PC-3 (cell line): ENCODE measurements around the gene TTC29. TPM values are rescaled to one million over a fixed set of nuclear protein-coding genes. Genes with fewer than 3 reads are reported as not detected.

Experiments
- ATAC-seq: fragments of 200-7000 bp; cut with Tn5 transposase; 2 replicates; pipeline ENCODE4 v1.9.1; 2020; ENCODE audit warnings: mild to moderate bottlenecking, moderate library complexity
- BruUV-seq: library from RNA; stranded (reverse); fragments of 400-500 nt; replicated peaks from 2 replicates; lab custom pipeline; 2021; lab: Mats Ljungman, UMichigan
- CTCF ChIA-PET: fragments of 300-600 bp; sonication (Branson Sonifier 250); formaldehyde crosslinking; loops from one replicate; lab custom pipeline; 2022; ENCODE audit warnings: antibody characterized with exemption; lab: Charles Lee
- POLR2A ChIA-PET: fragments of 300-600 bp; sonication (Branson Sonifier 250); formaldehyde crosslinking; loops from one replicate; lab custom pipeline; 2022; ENCODE audit warnings: antibody characterized with exemption; ENCODE audit not compliant: unreplicated experiment; lab: Charles Lee
- DNase-seq: peaks from one replicate; pipeline ENCODE4 v3.0.0-alpha.2; 2015
- H2AFZ ChIP-seq: fragments of 300-600 bp; sonication (generic); 2 replicates; pipeline ENCODE4 v1.6.0; 2016; ENCODE audit warnings: antibody characterized with exemption, low read length
- H3F3A ChIP-seq: fragments of 300-600 bp; sonication (generic); one replicate; pipeline ENCODE4 v1.6.0; 2017; ENCODE audit warnings: antibody characterized with exemption, low read length, control low read depth, mild to moderate bottlenecking; ENCODE audit not compliant: unreplicated experiment
- H3K27ac ChIP-seq: fragments of 300-600 bp; sonication (generic); 2 replicates; pipeline ENCODE4 v1.5.1; 2016; ENCODE audit warnings: mild to moderate bottlenecking, low read length
- H3K27me3 ChIP-seq: fragments of 300-600 bp; sonication (generic); 2 replicates; pipeline ENCODE4 v1.6.1; 2016; ENCODE audit warnings: low read length, mixed read lengths
- H3K36me3 ChIP-seq: fragments of 300-600 bp; sonication (generic); 2 replicates; pipeline ENCODE4 v1.6.1; 2016; ENCODE audit warnings: low read depth, mixed run types, low read length, mixed read lengths
- H3K4me1 ChIP-seq: fragments of 300-600 bp; sonication (generic); 2 replicates; pipeline ENCODE4 v1.5.1; 2016; ENCODE audit warnings: low read length; ENCODE audit not compliant: insufficient read depth
- H3K4me2 ChIP-seq: fragments of 300-600 bp; sonication (generic); 2 replicates; pipeline ENCODE4 v1.6.0; 2016; ENCODE audit warnings: low read length
- H3K4me3 ChIP-seq: fragments of 300-600 bp; sonication (generic); 2 replicates; pipeline ENCODE4 v1.5.1; 2016; ENCODE audit warnings: mild to moderate bottlenecking, low read length, mixed read lengths
- H3K79me2 ChIP-seq: fragments of 300-600 bp; sonication (generic); 2 replicates; pipeline ENCODE4 v1.6.1; 2017; ENCODE audit warnings: low read length, mixed read lengths
- H3K9ac ChIP-seq: fragments of 300-600 bp; sonication (generic); 2 replicates; pipeline ENCODE4 v1.6.0; 2016; ENCODE audit warnings: mild to moderate bottlenecking, low read length
- H3K9me2 ChIP-seq: fragments of 300-600 bp; sonication (generic); replicated peaks from 2 replicates; pipeline ENCODE4 v1.6.1; 2016; ENCODE audit warnings: mixed run types, low read length, mixed read lengths
- H3K9me3 ChIP-seq: fragments of 300-600 bp; sonication (generic); 2 replicates; pipeline ENCODE4 v1.6.1; 2016; ENCODE audit warnings: low read length, mixed read lengths
- H4K20me1 ChIP-seq: fragments of 300-600 bp; sonication (generic); 2 replicates; pipeline ENCODE4 v1.6.1; 2016; ENCODE audit warnings: low read length, mixed read lengths
- EZH2 ChIP-seq: fragments of 300-600 bp; sonication (generic); IDR thresholded peaks from one replicate; pipeline ENCODE4 v1.6.1; 2017; ENCODE audit warnings: antibody characterized with exemption, mild to moderate bottlenecking, low read length; ENCODE audit not compliant: unreplicated experiment
- EZH2phosphoT487 ChIP-seq: fragments of 300-600 bp; sonication (generic); IDR thresholded peaks from 2 replicates; pipeline ENCODE4 v1.6.1; 2018; ENCODE audit warnings: mild to moderate bottlenecking, antibody characterized with exemption, low read length, borderline replicate concordance
- intact Hi-C: fragments of 100-400 bp; cut with micrococcal nuclease; formaldehyde crosslinking; loops from 2 replicates; pipeline ENCODE4 v1.9.0; 2023
- total RNA-seq: library from RNA; depleted of rRNA; stranded (reverse); fragments of >200 nt; gene quantifications from 2 replicates; pipeline ENCODE4 v1.2.3, GENCODE V29; 2014
- TF ChIP-seq, protein P1 (sequence below): fragments of 300-600 bp; sonication (generic); conservative IDR thresholded peaks from 2 replicates; pipeline ENCODE4 v1.5.1; 2017; ENCODE audit warnings: antibody characterized with exemption, low read depth, mild to moderate bottlenecking, low read length

TTC29 gene
- total RNA-seq, 1 experiment from 2014 or later = not detected

DNA sequence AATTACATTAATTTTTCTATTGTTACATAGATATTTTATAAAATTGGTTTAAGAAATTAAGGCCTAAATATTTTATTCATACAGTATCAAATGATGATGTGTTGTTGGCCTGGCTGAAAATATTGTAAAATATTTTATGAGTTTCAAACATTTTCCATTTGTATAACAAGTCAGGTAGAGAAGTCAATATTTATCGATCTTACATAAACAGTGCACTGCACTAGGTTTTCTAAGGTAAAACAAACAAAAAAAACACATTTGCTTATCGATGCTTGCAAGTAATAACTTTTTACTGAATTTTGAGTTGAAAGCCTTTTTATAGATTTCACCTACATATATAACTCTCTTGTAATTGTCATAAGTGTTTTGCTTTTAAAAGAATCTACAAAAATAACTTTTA lies 7.2 kb upstream of the TTC29 start:
- Histone ChIP-seq H3F3A (no peaks in the 10 kb centered on the region), H4K20me1 (no peaks in the 10 kb centered on the region), H2AFZ (no peak overlapping the region), H3K4me1 (peaks cover 12% of the 10 kb centered on the region; the same call in 1 of the 2 replicates), H3K9me2 (no peaks in the 10 kb centered on the region), H3K9ac (no peak overlapping the region), H3K27ac (no peak overlapping the region), H3K79me2 (no peaks in the 10 kb centered on the region), H3K27me3 (peaks cover 4% of the 10 kb centered on the region; the same call in 1 of the 2 replicates), H3K4me3 (no peak overlapping the region), H3K36me3 (no peaks in the 10 kb centered on the region), H3K4me2 (no peak overlapping the region), H3K9me3 (no peaks in the 10 kb centered on the region)
- ChIA-PET POLR2A (interaction anchor here (0.6 kb wide), 1 partner anchor 100 kb away, joined by 3 read pairs; no protein-coding TSS in a partner anchor), CTCF (no interaction called here)
- no peak for ATAC-seq
- BruUV-seq = no TSS peak
- intact Hi-C loops = no loop called here
- DNase-seq = no peak
- TF ChIP-seq EZH2phosphoT487 = no peak
- TF ChIP-seq, protein P1, sequence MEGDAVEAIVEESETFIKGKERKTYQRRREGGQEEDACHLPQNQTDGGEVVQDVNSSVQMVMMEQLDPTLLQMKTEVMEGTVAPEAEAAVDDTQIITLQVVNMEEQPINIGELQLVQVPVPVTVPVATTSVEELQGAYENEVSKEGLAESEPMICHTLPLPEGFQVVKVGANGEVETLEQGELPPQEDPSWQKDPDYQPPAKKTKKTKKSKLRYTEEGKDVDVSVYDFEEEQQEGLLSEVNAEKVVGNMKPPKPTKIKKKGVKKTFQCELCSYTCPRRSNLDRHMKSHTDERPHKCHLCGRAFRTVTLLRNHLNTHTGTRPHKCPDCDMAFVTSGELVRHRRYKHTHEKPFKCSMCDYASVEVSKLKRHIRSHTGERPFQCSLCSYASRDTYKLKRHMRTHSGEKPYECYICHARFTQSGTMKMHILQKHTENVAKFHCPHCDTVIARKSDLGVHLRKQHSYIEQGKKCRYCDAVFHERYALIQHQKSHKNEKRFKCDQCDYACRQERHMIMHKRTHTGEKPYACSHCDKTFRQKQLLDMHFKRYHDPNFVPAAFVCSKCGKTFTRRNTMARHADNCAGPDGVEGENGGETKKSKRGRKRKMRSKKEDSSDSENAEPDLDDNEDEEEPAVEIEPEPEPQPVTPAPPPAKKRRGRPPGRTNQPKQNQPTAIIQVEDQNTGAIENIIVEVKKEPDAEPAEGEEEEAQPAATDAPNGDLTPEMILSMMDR = no peak

DNA sequence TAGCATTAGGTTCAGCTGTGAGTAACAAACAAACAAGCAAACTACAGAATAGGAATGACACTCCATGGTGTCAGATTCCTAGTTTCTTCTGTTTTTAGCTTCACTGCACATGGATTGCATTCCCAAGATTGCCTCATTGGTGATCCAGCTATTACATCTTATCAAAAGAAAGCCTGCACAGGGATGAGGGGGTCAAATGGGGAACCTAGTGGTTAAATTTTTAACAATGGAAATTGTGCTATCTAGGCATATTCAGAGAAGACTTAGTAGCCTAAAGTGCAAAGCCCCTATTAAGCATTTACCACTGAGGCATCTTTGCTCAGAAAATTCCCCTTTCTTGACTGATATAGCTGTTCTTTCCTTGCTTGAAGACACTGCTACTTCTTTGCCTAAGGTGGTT lies 3.9 kb upstream of the TTC29 start:
- TF ChIP-seq EZH2phosphoT487 (no peak), EZH2 (no peak)
- TF ChIP-seq, protein P1 = no peak
- H3K27ac ChIP-seq = no peak overlapping the region
- ChIA-PET POLR2A (no interaction called here), CTCF (no interaction called here)
- H3K79me2 ChIP-seq = no peaks in the 10 kb centered on the region
- no peaks in the 10 kb centered on the region for H4K20me1 ChIP-seq
- DNase-seq = no peak
- H3K36me3 ChIP-seq = no peaks in the 10 kb centered on the region
- H3F3A ChIP-seq = no peaks in the 10 kb centered on the region
- ATAC-seq = no peak
- H3K9me3 ChIP-seq = no peaks in the 10 kb centered on the region
- no peaks in the 10 kb centered on the region for H3K9me2 ChIP-seq
- H3K9ac ChIP-seq = no peak overlapping the region
- H3K4me3 ChIP-seq = no peak overlapping the region
- no TSS peak for BruUV-seq
- H3K4me1 ChIP-seq = peaks cover 5% of the 10 kb centered on the region; the same call in 1 of the 2 replicates
- intact Hi-C loops = no loop called here
- H2AFZ ChIP-seq = no peak overlapping the region
- no peak overlapping the region for H3K4me2 ChIP-seq
- peaks cover 12% of the 10 kb centered on the region; the same call in 1 of the 2 replicates for H3K27me3 ChIP-seq

DNA sequence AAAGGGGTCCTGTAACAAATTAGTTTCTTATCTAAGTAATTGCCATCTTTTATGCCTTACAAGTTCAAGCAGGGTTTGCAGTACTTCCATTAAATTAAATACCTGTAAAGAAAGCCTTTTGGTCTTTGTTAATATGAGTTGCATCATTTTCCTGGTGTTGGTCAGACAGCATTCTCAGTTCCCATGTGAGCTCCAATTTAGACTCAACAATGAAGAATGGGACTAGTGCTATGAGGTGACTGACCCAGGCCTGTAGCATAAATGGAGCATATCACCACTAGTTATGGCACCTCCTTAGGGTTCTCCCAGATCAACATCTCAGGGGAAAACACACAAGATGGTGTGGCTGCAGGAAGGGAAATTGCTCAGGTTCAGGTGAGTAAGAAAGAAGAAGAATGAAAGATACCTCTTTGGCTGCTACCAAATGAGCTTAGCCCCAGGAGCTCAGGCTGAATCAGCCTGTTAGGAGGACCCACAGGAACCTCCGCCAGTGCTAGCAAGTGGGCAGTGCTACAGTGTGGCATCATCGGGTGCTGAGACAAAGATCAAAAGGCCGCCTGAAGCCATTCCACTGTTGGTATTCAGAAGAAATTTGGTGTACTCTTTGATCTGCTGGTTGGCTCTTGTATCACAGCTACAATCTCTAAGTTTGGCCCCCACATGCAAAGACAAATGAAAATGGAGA lies 1.8 kb downstream of the TTC29 start:
- Histone ChIP-seq H3K4me1 (peaks cover 5% of the 10 kb centered on the region; the same call in 1 of the 2 replicates), H2AFZ (no peak overlapping the region), H3K9me3 (no peaks in the 10 kb centered on the region), H3K79me2 (no peaks in the 10 kb centered on the region), H4K20me1 (no peaks in the 10 kb centered on the region), H3K9ac (no peak overlapping the region), H3K4me3 (no peak overlapping the region), H3K36me3 (no peaks in the 10 kb centered on the region), H3K4me2 (no peak overlapping the region), H3K27ac (no peak overlapping the region), H3K9me2 (no peaks in the 10 kb centered on the region), H3F3A (no peaks in the 10 kb centered on the region), H3K27me3 (peaks cover 59% of the 10 kb centered on the region)
- no peak for ATAC-seq
- POLR2A ChIA-PET = no interaction called here
- no peak for DNase-seq
- CTCF ChIA-PET = no interaction called here
- no TSS peak for BruUV-seq
- no peak for TF ChIP-seq EZH2phosphoT487
- TF ChIP-seq, protein P1 = no peak
- intact Hi-C loops = no loop called here
